Measurements from ENCODE around the gene UBE2G1. TPM values are rescaled to one million over a fixed set of nuclear protein-coding genes. Genes with fewer than 3 reads are reported as not detected.

Gene UBE2G1
- total and polyA plus RNA-seq, 2 donors from 2014 or later = 26.7 to 50.9 TPM

GRCh38 chr17:4333041-4333440, 33.4 kb downstream of the UBE2G1 start:
- no peak for DNase-seq
- Histone ChIP-seq H3K9ac (ENCODE audit: low read length in 3 of 3) (no peak overlapping the region), H3K27me3 (ENCODE audit: control insufficient read depth, insufficient read depth, low read length) (no peaks in the 10 kb centered on the region), H3K4me3 (ENCODE audit: low read length in 3 of 3) (no peak overlapping the region), H3K27ac (ENCODE audit: low read depth in 2 of 2, low read length in 2 of 2) (no peak overlapping the region), H3K9me3 (ENCODE audit: control insufficient read depth in 2 of 3, insufficient read depth in 1 of 3, low read length in 3 of 3) (no peaks in the 10 kb centered on the region), H3K4me1 (ENCODE audit: control insufficient read depth in 2 of 3, insufficient read depth in 2 of 3, low read depth in 1 of 3, low read length in 3 of 3) (peaks cover 0 to 4% (median 2%) of the 10 kb centered on the region in 3 donors), H3K36me3 (ENCODE audit: control insufficient read depth in 2 of 3, insufficient read depth in 3 of 3, low read length in 3 of 3) (no peaks in the 10 kb centered on the region)
- no peak for TF ChIP-seq CTCF (IDR thresholded peaks at IDR 0.05; ENCODE audit: borderline replicate concordance, extremely low read depth, insufficient read depth)
- FAIRE-seq = no peak
- intact Hi-C loops (cut with DNase I) = no loop called here

- no peak overlapping the region for H3K4me3 ChIP-seq (ENCODE audit: low read length in 3 of 3)
- H3K27ac ChIP-seq (ENCODE audit: low read depth in 2 of 2, low read length in 2 of 2) = no peak overlapping the region
- no peaks in the 10 kb centered on the region for H3K9me3 ChIP-seq (ENCODE audit: control insufficient read depth in 2 of 3, insufficient read depth in 1 of 3, low read length in 3 of 3)
- H3K27me3 ChIP-seq (ENCODE audit: control insufficient read depth, insufficient read depth, low read length) = no peaks in the 10 kb centered on the region
- DNase-seq = no peak
- FAIRE-seq = no peak
- TF ChIP-seq CTCF (IDR thresholded peaks at IDR 0.05; ENCODE audit: borderline replicate concordance, extremely low read depth, insufficient read depth) = no peak
- intact Hi-C loops (cut with DNase I) = no loop called here
- H3K9ac ChIP-seq (ENCODE audit: low read length in 3 of 3) = no peak overlapping the region
- peaks cover 0 to 4% (median 2%) of the 10 kb centered on the region in 3 donors for H3K4me1 ChIP-seq (ENCODE audit: control insufficient read depth in 2 of 3, insufficient read depth in 2 of 3, low read depth in 1 of 3, low read length in 3 of 3)
- no peaks in the 10 kb centered on the region for H3K36me3 ChIP-seq (ENCODE audit: control insufficient read depth in 2 of 3, insufficient read depth in 3 of 3, low read length in 3 of 3)
Measured at GRCh38 chr17:4332296-4332970, 34.0 kb downstream of the UBE2G1 start.

GRCh38 chr17:4331614-4332013, 34.9 kb downstream of the UBE2G1 start:
- Histone ChIP-seq H3K27ac (ENCODE audit: low read depth in 2 of 2, low read length in 2 of 2) (no peak overlapping the region), H3K4me1 (ENCODE audit: control insufficient read depth in 2 of 3, insufficient read depth in 2 of 3, low read depth in 1 of 3, low read length in 3 of 3) (peaks cover 0 to 4% (median 2%) of the 10 kb centered on the region in 3 donors), H3K4me3 (ENCODE audit: low read length in 3 of 3) (no peak overlapping the region), H3K36me3 (ENCODE audit: control insufficient read depth in 2 of 3, insufficient read depth in 3 of 3, low read length in 3 of 3) (no peaks in the 10 kb centered on the region), H3K9ac (ENCODE audit: low read length in 3 of 3) (no peak overlapping the region), H3K9me3 (ENCODE audit: control insufficient read depth in 2 of 3, insufficient read depth in 1 of 3, low read length in 3 of 3) (no peaks in the 10 kb centered on the region), H3K27me3 (ENCODE audit: control insufficient read depth, insufficient read depth, low read length) (no peaks in the 10 kb centered on the region)
- peak in 1 of 5 donors; percentile 14 for DNase-seq
- no peak for TF ChIP-seq CTCF (IDR thresholded peaks at IDR 0.05; ENCODE audit: borderline replicate concordance, extremely low read depth, insufficient read depth)
- intact Hi-C loops (cut with DNase I) = no loop called here
- FAIRE-seq = no peak
